ENCODE measurements around the gene MSI2.

MSI2 gene

GRCh38 chr17:57484081-57484666 lies 227.9 kb downstream of the MSI2 start:
- TF ChIP-seq CTCF (IDR thresholded peaks at IDR 0.05; ENCODE audit: low read depth, low read length) = no peak
- no peaks in the 10 kb centered on the region; the same call in 1 of the 2 replicates for H3K36me3 ChIP-seq
- no peaks in the 10 kb centered on the region for H3K27me3 ChIP-seq
- no peak for DNase-seq
- H3K4me3 ChIP-seq (ENCODE audit: low read depth, low read length) = no peak overlapping the region
- H3K9me3 ChIP-seq = no peaks in the 10 kb centered on the region
- peaks cover 63% of the 10 kb centered on the region for H3K4me1 ChIP-seq

- H3K27me3 ChIP-seq = no peaks in the 10 kb centered on the region
- no peak for TF ChIP-seq CTCF (IDR thresholded peaks at IDR 0.05; ENCODE audit: low read depth, low read length)
- no peak overlapping the region for H3K4me3 ChIP-seq (ENCODE audit: low read depth, low read length)
- peaks cover 56% of the 10 kb centered on the region for H3K4me1 ChIP-seq
- no peaks in the 10 kb centered on the region; the same call in 1 of the 2 replicates for H3K36me3 ChIP-seq
- no peak for DNase-seq
- H3K9me3 ChIP-seq = no peaks in the 10 kb centered on the region
These were observed 228.7 kb downstream of the MSI2 start for GRCh38 chr17:57484826-57485565.

GRCh38 chr17:57485566-57485865 lies 229.2 kb downstream of the MSI2 start:
- no peak for DNase-seq
- H3K36me3 ChIP-seq = no peaks in the 10 kb centered on the region; the same call in 1 of the 2 replicates
- H3K4me1 ChIP-seq = peaks cover 52% of the 10 kb centered on the region
- no peaks in the 10 kb centered on the region for H3K27me3 ChIP-seq
- no peak overlapping the region for H3K4me3 ChIP-seq (ENCODE audit: low read depth, low read length)
- TF ChIP-seq CTCF (IDR thresholded peaks at IDR 0.05; ENCODE audit: low read depth, low read length) = no peak
- no peaks in the 10 kb centered on the region for H3K9me3 ChIP-seq

- no peak for DNase-seq
- no peak overlapping the region for H3K4me3 ChIP-seq (ENCODE audit: low read depth, low read length)
- no peak for TF ChIP-seq CTCF (IDR thresholded peaks at IDR 0.05; ENCODE audit: low read depth, low read length)
- H3K36me3 ChIP-seq = no peaks in the 10 kb centered on the region; the same call in 1 of the 2 replicates
- peaks cover 45% of the 10 kb centered on the region for H3K4me1 ChIP-seq
- no peaks in the 10 kb centered on the region for H3K27me3 ChIP-seq
- no peaks in the 10 kb centered on the region for H3K9me3 ChIP-seq
These were observed 229.9 kb downstream of the MSI2 start for GRCh38 chr17:57485916-57486881.

GRCh38 chr17:57486882-57487301 lies 230.6 kb downstream of the MSI2 start:
- TF ChIP-seq CTCF (IDR thresholded peaks at IDR 0.05; ENCODE audit: low read depth, low read length) = no peak
- Histone ChIP-seq H3K27me3 (no peaks in the 10 kb centered on the region), H3K9me3 (no peaks in the 10 kb centered on the region), H3K4me1 (peaks cover 38% of the 10 kb centered on the region), H3K36me3 (no peaks in the 10 kb centered on the region; the same call in 1 of the 2 replicates), H3K4me3 (ENCODE audit: low read depth, low read length) (no peak overlapping the region)
- DNase-seq = no peak
